Ascending aorta (tissue), 2 donors: Measurements from ENCODE around the gene LRBA. TPM values are rescaled to one million over a fixed set of nuclear protein-coding genes. Genes with fewer than 3 reads are reported as not detected.
A peak's percentile ranks its signal among the peaks of the same experiment; 100 is the strongest.

Experiments used
- DNase-seq, 2 donors: peaks; one replicate each; pipeline ENCODE4 v3.0.0-alpha.2; 2019; ENCODE audit warnings: low spot score in 2 of 2
- H3K27ac ChIP-seq, 2 donors: fragments of 200-600 bp; sonication (generic); one replicate each; pipeline ENCODE4 v1.5.1; 2016 to 2017; ENCODE audit warnings: mild to moderate bottlenecking in 1 of 2
- H3K27me3 ChIP-seq: fragments of 200-600 bp; sonication (generic); one replicate; pipeline ENCODE4 v1.5.1; 2017
- H3K36me3 ChIP-seq, 2 donors: fragments of 200-600 bp; sonication (generic); one replicate each; pipeline ENCODE4 v1.5.1; 2016
- H3K4me1 ChIP-seq, 2 donors: fragments of 200-600 bp; sonication (generic); one replicate each; pipeline ENCODE4 v1.5.1; 2016 to 2017; ENCODE audit warnings: mild to moderate bottlenecking in 1 of 2
- H3K4me3 ChIP-seq, 2 donors: fragments of 200-600 bp; sonication (generic); one replicate each; pipeline ENCODE4 v1.5.1; 2016 to 2017; ENCODE audit warnings: mild to moderate bottlenecking in 1 of 2
- H3K9me3 ChIP-seq, 2 donors: fragments of 200-600 bp; sonication (generic); one replicate each; pipeline ENCODE4 v1.5.1; 2016
- CTCF ChIP-seq, 3 experiments: fragments of 200-600 bp in 2 of 3; fragments of 450-650 bp in 1 of 3; sonication (generic) in 2 of 3; IDR thresholded peaks; one replicate each; pipeline ENCODE4 v1.5.1; 2016 to 2019; ENCODE audit warnings: antibody characterized with exemption in 3 of 3, mild to moderate bottlenecking in 1 of 3, moderate library complexity in 1 of 3
- intact Hi-C: fragments of 100-400 bp; cut with DNase I; formaldehyde crosslinking; loops from one replicate; pipeline ENCODE4 v1.15.1; 2023
- total RNA-seq: library from RNA; depleted of rRNA; stranded (reverse); fragments of >200 nt; gene quantifications from one replicate; pipeline ENCODE4 v1.1.0, GENCODE V29; 2016

The LRBA gene
- total RNA-seq, 1 donor from 2014 or later, result 15.2 TPM

DNA sequence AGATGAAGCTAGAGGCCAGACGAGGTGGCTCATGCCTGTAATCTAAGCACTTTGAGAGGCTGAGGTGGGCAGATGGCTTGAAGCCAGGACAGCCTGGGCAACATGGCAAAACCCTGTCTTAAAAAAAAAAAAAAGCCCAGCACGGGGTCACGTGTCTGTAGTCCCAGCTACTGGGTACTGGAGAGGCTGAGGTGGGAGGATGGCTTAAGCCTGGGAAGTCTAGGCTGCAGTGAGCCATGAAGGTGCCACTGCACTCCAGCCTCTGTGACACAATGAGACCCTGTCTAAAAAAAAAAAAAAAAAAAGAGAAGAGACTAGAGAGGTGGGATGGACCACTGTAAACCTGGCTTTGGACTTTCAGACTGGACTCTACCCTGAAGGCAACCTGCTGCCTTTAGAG lies 10.7 kb upstream of the LRBA start:
- intact Hi-C loops, result no loop called here
- Histone ChIP-seq H3K4me1 (no peaks in the 10 kb centered on the region), H3K27me3 (no peaks in the 10 kb centered on the region)

DNA sequence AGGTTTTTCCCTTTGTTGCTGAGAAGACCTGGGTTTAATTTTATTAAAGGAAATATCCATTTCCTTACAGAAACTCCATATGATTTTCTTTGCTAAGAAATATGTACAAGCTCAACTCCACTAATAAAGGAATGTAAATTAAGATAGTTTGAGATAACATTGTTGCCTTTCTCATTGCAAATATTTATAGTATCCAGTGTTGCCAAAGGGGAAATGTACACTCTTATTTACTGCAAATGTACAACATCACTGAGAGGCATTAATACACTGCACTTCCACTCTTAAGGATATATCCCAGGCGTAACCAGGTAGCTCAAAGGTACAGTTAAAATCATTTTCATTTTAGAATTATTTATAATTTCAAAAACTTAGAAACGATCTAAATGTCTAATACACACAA lies 7.5 kb upstream of the LRBA start:
- Histone ChIP-seq H3K27ac (no peak overlapping the region), H3K4me1 (no peaks in the 10 kb centered on the region), H3K9me3 (no peaks in the 10 kb centered on the region), H3K4me3 (no peak overlapping the region), H3K27me3 (no peaks in the 10 kb centered on the region), H3K36me3 (no peaks in the 10 kb centered on the region)
- TF ChIP-seq CTCF (IDR thresholded peaks at IDR 0.05), result no peak
- no peak for DNase-seq
- intact Hi-C loops, result no loop called here

More for the DNA sequence above, 10.7 kb upstream of the LRBA start:
- Histone ChIP-seq H3K36me3 (no peaks in the 10 kb centered on the region), H3K27ac (no peak overlapping the region), H3K9me3 (no peaks in the 10 kb centered on the region), H3K4me3 (no peak overlapping the region)
- no peak for DNase-seq
- no peak for TF ChIP-seq CTCF (IDR thresholded peaks at IDR 0.05)

GRCh38 chr4:151021637-151022334 lies 6.7 kb upstream of the LRBA start:
- no peak for TF ChIP-seq CTCF (IDR thresholded peaks at IDR 0.05)
- Histone ChIP-seq H3K4me1 (no peaks in the 10 kb centered on the region), H3K4me3 (no peak overlapping the region), H3K27me3 (no peaks in the 10 kb centered on the region), H3K9me3 (no peaks in the 10 kb centered on the region), H3K27ac (no peak overlapping the region), H3K36me3 (no peaks in the 10 kb centered on the region)
- intact Hi-C loops, result no loop called here
- DNase-seq, result no peak

DNA sequence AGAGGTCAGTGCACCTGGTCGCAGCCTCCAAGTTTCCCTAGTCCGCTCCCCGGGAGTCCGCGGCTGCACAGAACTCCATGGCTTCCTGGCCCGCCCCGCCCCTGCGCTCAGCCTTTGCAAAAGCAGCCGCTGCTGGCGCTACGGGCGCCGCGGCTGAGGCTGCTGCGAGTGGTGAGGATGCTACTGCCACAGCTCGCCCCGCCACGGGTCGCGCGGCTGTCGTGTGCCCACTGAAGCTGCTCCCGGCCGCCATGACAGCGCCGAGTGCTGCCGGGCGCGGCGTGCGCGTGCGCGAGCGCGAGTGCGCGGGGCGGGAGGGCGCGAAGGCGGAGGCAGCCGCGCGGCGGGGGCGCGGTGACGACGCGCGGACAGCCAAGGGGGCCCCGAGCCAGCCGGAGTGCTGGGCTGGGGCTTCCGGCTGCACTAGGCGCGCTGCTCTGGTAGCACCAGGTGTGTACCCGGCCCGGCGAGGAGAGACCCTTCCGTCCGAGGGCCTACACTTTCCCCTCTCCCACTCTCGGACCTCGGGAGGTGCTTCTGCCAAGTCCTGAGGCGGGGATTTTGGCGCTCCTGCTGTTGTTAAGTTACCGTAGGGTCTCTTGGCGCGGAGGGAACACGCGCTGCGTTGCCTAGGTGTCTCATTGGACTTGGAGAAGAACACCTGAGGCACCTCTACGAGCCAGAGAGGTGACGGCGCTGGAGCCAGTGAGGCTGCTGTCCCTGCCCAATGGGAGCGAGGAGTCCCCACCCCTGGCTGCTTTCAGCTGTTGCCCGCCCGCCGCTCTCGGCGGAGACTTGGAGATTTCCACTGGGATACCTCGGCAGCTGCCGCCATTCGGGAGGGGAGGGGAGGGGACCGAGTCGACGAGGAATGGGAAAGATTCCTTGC lies 619 bp upstream of the LRBA start:
- Histone ChIP-seq H3K27me3 (no peaks in the 10 kb centered on the region), H3K4me1 (peaks cover 0 to 2% of the 10 kb centered on the region in 2 donors), H3K9me3 (no peaks in the 10 kb centered on the region), H3K4me3 (peak overlapping the region; percentile 93 to 97), H3K27ac (peak overlapping the region; percentile 82 to 87), H3K36me3 (no peaks in the 10 kb centered on the region)
- peak; percentile 16 to 82 for DNase-seq
- no peak for TF ChIP-seq CTCF (IDR thresholded peaks at IDR 0.05)
- intact Hi-C loops, result loop anchor here (5.0 kb wide), 1 partner anchor 82 kb away; the partner anchor contains the start of gene RPS3A

DNA sequence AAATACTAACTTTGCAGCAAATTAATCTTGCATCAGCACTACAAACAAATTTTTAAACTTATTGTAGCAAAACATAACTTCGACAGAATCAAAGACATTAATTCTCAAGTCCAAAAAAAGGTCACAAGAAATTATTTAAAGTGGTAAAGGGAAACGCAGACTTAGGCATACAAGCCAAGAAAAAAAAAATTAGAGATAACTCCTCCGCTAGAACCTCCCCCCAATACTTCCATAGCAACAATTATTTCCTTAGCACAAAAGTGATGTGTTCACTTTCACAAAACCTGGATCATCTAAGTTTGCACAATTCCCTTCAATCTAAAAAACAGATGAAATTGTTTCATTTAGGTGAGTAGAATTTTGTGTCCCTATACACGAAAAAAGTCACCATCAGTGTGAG lies 1.1 kb downstream of the LRBA start:
- no peaks in the 10 kb centered on the region for H3K9me3 ChIP-seq
- peak overlapping the region; percentile 93 to 97 for H3K4me3 ChIP-seq
- no peak for DNase-seq
- peaks cover 0 to 2% of the 10 kb centered on the region in 2 donors for H3K4me1 ChIP-seq
- no peak for TF ChIP-seq CTCF (IDR thresholded peaks at IDR 0.05)
- H3K27ac ChIP-seq, result peak overlapping the region; percentile 82 to 87
- no peaks in the 10 kb centered on the region for H3K27me3 ChIP-seq
- intact Hi-C loops, result no loop called here
- H3K36me3 ChIP-seq, result no peaks in the 10 kb centered on the region
